IMR-90 (cell line): ENCODE results near the gene ANKRD31. TPM values are rescaled to one million over a fixed set of nuclear protein-coding genes. Genes with fewer than 3 reads are reported as not detected.

ENCODE experiments used
- ATAC-seq: fragments of 200-7000 bp; cut with Tn5 transposase; 2 replicates; pipeline ENCODE4 v1.9.1; 2020; ENCODE audit warnings: low read depth, mild to moderate bottlenecking, moderate library complexity
- BruUV-seq: library from RNA; stranded (reverse); fragments of 400-500 nt; replicated peaks from 2 replicates; lab custom pipeline; 2021; lab: Mats Ljungman, UMichigan
- CTCF ChIA-PET: fragments of 300-600 bp; formaldehyde crosslinking; extraction: SDS; loops from one replicate; lab custom pipeline; 2021; ENCODE audit warnings: antibody characterized with exemption; lab: Yijun Ruan, JAX
- POLR2A ChIA-PET: fragments of 300-600 bp; sonication (Branson Sonifier 250); formaldehyde crosslinking; loops from one replicate; lab custom pipeline; 2022; ENCODE audit warnings: antibody characterized with exemption; ENCODE audit not compliant: unreplicated experiment; lab: Charles Lee
- DNase-seq: peaks from one replicate; pipeline ENCODE4 v3.0.0; 2013
- H2AFZ ChIP-seq: replicated peaks from 2 replicates; pipeline ENCODE3; 2013; ENCODE audit warnings: low read length, mild to moderate bottlenecking; ENCODE audit not compliant: poor library complexity
- H2AK5ac ChIP-seq: 2 replicates; pipeline ENCODE4 v1.6.1; 2013; ENCODE audit warnings: low read depth, low read length, inconsistent platforms
- H2AK9ac ChIP-seq: replicated peaks from 2 replicates; pipeline ENCODE3; 2013; ENCODE audit warnings: mild to moderate bottlenecking, low read depth, low read length, moderate library complexity; ENCODE audit not compliant: poor library complexity
- H2BK120ac ChIP-seq: 2 replicates; pipeline ENCODE4 v1.6.1; 2013; ENCODE audit warnings: low read depth, low read length, inconsistent platforms
- H2BK15ac ChIP-seq: 3 replicates; pipeline ENCODE4 v1.6.1; 2013; ENCODE audit warnings: low read depth, low read length, inconsistent platforms
- H2BK20ac ChIP-seq: 2 replicates; pipeline ENCODE4 v1.6.1; 2013; ENCODE audit warnings: low read depth, mild to moderate bottlenecking, inconsistent platforms, low read length, moderate library complexity
- H2BK5ac ChIP-seq: 2 replicates; pipeline ENCODE4 v1.6.1; 2013; ENCODE audit warnings: mild to moderate bottlenecking, low read depth, low read length, inconsistent platforms; ENCODE audit not compliant: poor library complexity, severe bottlenecking
- H3K14ac ChIP-seq: replicated peaks from 2 replicates; pipeline ENCODE4 v1.6.1; 2013; ENCODE audit warnings: low read depth, low read length, inconsistent platforms
- H3K18ac ChIP-seq: 2 replicates; pipeline ENCODE4 v1.6.1; 2013; ENCODE audit warnings: low read depth, low read length, control low read depth
- H3K23ac ChIP-seq: 2 replicates; pipeline ENCODE4 v1.6.1; 2013; ENCODE audit warnings: low read depth, low read length, inconsistent platforms
- H3K27ac ChIP-seq: 2 replicates; pipeline ENCODE4 v1.5.1; 2013; ENCODE audit warnings: mild to moderate bottlenecking, control low read depth, low read length; ENCODE audit not compliant: insufficient read depth
- H3K27me3 ChIP-seq: 2 replicates; pipeline ENCODE4 v1.6.1; 2013; ENCODE audit warnings: low read length; ENCODE audit not compliant: control insufficient read depth, insufficient read depth
- H3K36me3 ChIP-seq: 2 replicates; pipeline ENCODE4 v1.6.1; 2013; ENCODE audit warnings: low read length, mixed read lengths; ENCODE audit not compliant: control insufficient read depth, insufficient read depth
- H3K4ac ChIP-seq: 2 replicates; pipeline ENCODE4 v1.6.1; 2013; ENCODE audit warnings: low read depth, low read length, inconsistent platforms
- H3K4me1 ChIP-seq: 2 replicates; pipeline ENCODE4 v1.6.1; 2013; ENCODE audit warnings: low read length, mixed read lengths; ENCODE audit not compliant: control insufficient read depth, insufficient read depth
- H3K4me2 ChIP-seq: 2 replicates; pipeline ENCODE4 v1.6.1; 2013; ENCODE audit warnings: low read depth, mild to moderate bottlenecking, control low read depth, low read length, moderate library complexity
- H3K4me3 ChIP-seq: 2 replicates; pipeline ENCODE4 v1.5.1; 2013; ENCODE audit warnings: low read depth, mild to moderate bottlenecking, control low read depth, low read length, moderate library complexity; ENCODE audit not compliant: insufficient read depth
- H3K56ac ChIP-seq: 2 replicates; pipeline ENCODE4 v1.6.1; 2013; ENCODE audit warnings: low read length, inconsistent platforms; ENCODE audit not compliant: insufficient read depth; ENCODE audit errors: extremely low read depth
- H3K79me1 ChIP-seq, 2 experiments: 2 replicates each; pipeline ENCODE4 v1.6.1; 2013; ENCODE audit warnings: low read length in 2 of 2, inconsistent platforms in 1 of 2, low read depth in 1 of 2
- H3K9ac ChIP-seq: 2 replicates; pipeline ENCODE4 v1.6.1; 2013; ENCODE audit warnings: low read depth, low read length, control low read depth
- H3K9me1 ChIP-seq: 2 replicates; pipeline ENCODE4 v1.6.1; 2013; ENCODE audit warnings: low read length, inconsistent platforms; ENCODE audit not compliant: insufficient read depth
- H3K9me3 ChIP-seq: 2 replicates; pipeline ENCODE4 v1.6.1; 2013; ENCODE audit warnings: low read length; ENCODE audit not compliant: control insufficient read depth, insufficient read depth
- H4K20me1 ChIP-seq: 2 replicates; pipeline ENCODE4 v1.6.1; 2013; ENCODE audit warnings: low read length, inconsistent platforms; ENCODE audit not compliant: insufficient read depth
- H4K5ac ChIP-seq: 2 replicates; pipeline ENCODE4 v1.6.1; 2013; ENCODE audit warnings: mild to moderate bottlenecking, low read depth, low read length, control low read depth
- H4K8ac ChIP-seq, 2 experiments: 2 replicates each; pipeline ENCODE4 v1.6.1; 2013; ENCODE audit warnings: low read depth in 2 of 2, low read length in 2 of 2, control low read depth in 1 of 2, inconsistent platforms in 1 of 2
- H4K91ac ChIP-seq: 2 replicates; pipeline ENCODE4 v1.6.1; 2013; ENCODE audit warnings: low read depth, low read length, inconsistent platforms; ENCODE audit not compliant: insufficient read depth
- CHD1 ChIP-seq: IDR thresholded peaks from 2 replicates; pipeline ENCODE4 v1.6.1; 2012; ENCODE audit warnings: low read depth, low read length, improper control_type of control experiment
- MAZ ChIP-seq: IDR thresholded peaks from 2 replicates; pipeline ENCODE4 v1.6.1; 2012; ENCODE audit warnings: low read depth, mild to moderate bottlenecking, low read length, improper control_type of control experiment, moderate library complexity, borderline replicate concordance
- RFX5 ChIP-seq: IDR thresholded peaks from 2 replicates; pipeline ENCODE4 v1.8.0; 2012; ENCODE audit warnings: low read depth, mild to moderate bottlenecking, low read length, moderate library complexity
- dilution Hi-C: fragments of 300-500 bp; cut with HindIII; formaldehyde crosslinking; loops from one replicate; pipeline ENCODE4 v1.14.3; 2018; ENCODE audit warnings: low sequenced_read_pairs; ENCODE audit not compliant: unreplicated experiment
- in situ Hi-C: fragments of 300-500 bp; cut with MboI; formaldehyde crosslinking; loops from 3 replicates; pipeline ENCODE4 v1.14.3; 2019; ENCODE audit warnings: low sequenced_read_pairs, inconsistent platforms, mixed read lengths
- intact Hi-C: fragments of 100-400 bp; cut with micrococcal nuclease; formaldehyde crosslinking; loops from 2 replicates; pipeline ENCODE4 v1.10.0; 2022
- polyA plus RNA-seq, 3 experiments: library from polyadenylated mRNA; depleted of rRNA; stranded (reverse); fragments of >200 nt; gene quantifications; 2 replicates each; pipeline ENCODE4 v1.2.3, GENCODE V29; 2012; ENCODE audit warnings: low replicate concordance in 1 of 3
- total RNA-seq: library from RNA; depleted of rRNA; stranded (reverse); fragments of >200 nt; gene quantifications from 2 replicates; pipeline ENCODE4 v1.2.3, GENCODE V29; 2012
- TF ChIP-seq, protein P1 (sequence below): fragments of 150-350 bp; IDR thresholded peaks from 2 replicates; pipeline ENCODE4 v1.6.1; 2017; ENCODE audit warnings: mild to moderate bottlenecking, antibody characterized with exemption, low read length, low read depth

ANKRD31 gene
- total and polyA plus RNA-seq, 2 of the 4 experiments (the other 2 are of a cell fraction) = under 0.01 to 0.02 TPM

DNA sequence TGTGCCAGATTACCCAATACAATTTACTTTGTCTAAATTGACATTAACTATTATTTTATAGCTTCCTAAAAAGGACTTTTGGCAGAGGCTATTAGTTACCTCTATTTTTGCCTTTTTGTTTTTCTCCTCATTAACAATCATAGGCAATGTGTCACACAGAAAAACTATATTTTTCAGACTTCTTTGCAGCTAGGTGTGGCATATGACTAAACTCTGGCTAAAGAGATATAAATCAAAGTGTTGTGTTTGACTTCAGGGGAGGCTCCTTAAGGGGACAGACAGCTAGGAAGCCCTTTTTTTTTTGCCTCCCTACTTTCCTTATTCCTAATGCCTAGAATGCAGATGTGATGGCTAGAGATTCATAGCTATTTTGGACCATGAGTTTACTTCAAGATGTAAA lies 164.6 kb downstream of the ANKRD31 start:
- Histone ChIP-seq H3K4me1 (no peaks in the 10 kb centered on the region), H3K9me1 (no peaks in the 10 kb centered on the region), H3K9ac (no peak overlapping the region), H2AFZ (no peak overlapping the region), H3K18ac (no peak overlapping the region), H2BK15ac (no peak overlapping the region), H4K8ac (no peak overlapping the region), H3K4ac (no peak overlapping the region), H3K9me3 (no peaks in the 10 kb centered on the region), H3K4me2 (no peak overlapping the region), H3K36me3 (no peaks in the 10 kb centered on the region), H4K5ac (no peak overlapping the region), H3K27ac (no peak overlapping the region), H3K27me3 (peaks cover 3% of the 10 kb centered on the region; the same call in 1 of the 2 replicates), H2BK120ac (no peak overlapping the region), H3K79me1 (no peaks in the 10 kb centered on the region), H3K56ac (no peak overlapping the region), H2BK5ac (no peak overlapping the region), H2AK9ac (no peak overlapping the region), H4K20me1 (no peaks in the 10 kb centered on the region), H3K4me3 (no peak overlapping the region), H2AK5ac (no peak overlapping the region), H3K23ac (no peak overlapping the region), H3K14ac (no peak overlapping the region), H4K91ac (no peak overlapping the region), H2BK20ac (no peak overlapping the region)
- CTCF ChIA-PET = interaction anchor here (0.6 to 1.4 kb wide), 4 partner anchors 22 to 160 kb away, joined by 3 to 4 read pairs (median 3); no protein-coding TSS in a partner anchor
- in situ Hi-C loops (no loop called here), intact Hi-C loops (no loop called here), dilution Hi-C loops (no loop called here)
- no peak for ATAC-seq
- POLR2A ChIA-PET = no interaction called here
- DNase-seq = no peak
- TF ChIP-seq, protein P1, sequence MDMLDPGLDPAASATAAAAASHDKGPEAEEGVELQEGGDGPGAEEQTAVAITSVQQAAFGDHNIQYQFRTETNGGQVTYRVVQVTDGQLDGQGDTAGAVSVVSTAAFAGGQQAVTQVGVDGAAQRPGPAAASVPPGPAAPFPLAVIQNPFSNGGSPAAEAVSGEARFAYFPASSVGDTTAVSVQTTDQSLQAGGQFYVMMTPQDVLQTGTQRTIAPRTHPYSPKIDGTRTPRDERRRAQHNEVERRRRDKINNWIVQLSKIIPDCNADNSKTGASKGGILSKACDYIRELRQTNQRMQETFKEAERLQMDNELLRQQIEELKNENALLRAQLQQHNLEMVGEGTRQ = no peak
- TF ChIP-seq RFX5 (no peak), MAZ (no peak), CHD1 (no peak)
- BruUV-seq = no TSS peak
